GM18868 (cell line): Measurements from ENCODE around the gene KIAA1143.

Experiments
- ATAC-seq: cut with Tn5 transposase; IDR thresholded peaks from one replicate; pipeline ENCODE4 v1.9.1; 2021; ENCODE audit warnings: mild to moderate bottlenecking, moderate library complexity; ENCODE audit not compliant: unreplicated experiment

Gene KIAA1143

GRCh38 chr3:44761424-44762169 lies at the start of gene KIAA1143, which contains the start of gene KIF15:
TSS of gene KIAA1143 (minus strand) at chr3:44761619. CDS start at chr3:44761602, 17 bp downstream.
TSS of gene KIF15 (plus strand) at chr3:44761794. CDS start at chr3:44761866, 72 bp downstream.
- ATAC-seq = peak; percentile 91

- no peak for ATAC-seq
Observed at GRCh38 chr3:44805960-44806359, 44.5 kb upstream of the KIAA1143 start.

GRCh38 chr3:44803298-44803697 lies 41.9 kb upstream of the KIAA1143 start:
- ATAC-seq = no peak

- ATAC-seq = no peak
Observed at GRCh38 chr3:44802011-44802410, 40.6 kb upstream of the KIAA1143 start.

- no peak for ATAC-seq
Observed at GRCh38 chr3:44795197-44795596, 33.8 kb upstream of the KIAA1143 start.

- ATAC-seq = no peak
Observed at GRCh38 chr3:44782891-44783290, 21.5 kb upstream of the KIAA1143 start.

- no peak for ATAC-seq
Observed at GRCh38 chr3:44772099-44772442, 10.7 kb upstream of the KIAA1143 start.

- ATAC-seq = no peak
Observed at GRCh38 chr3:44771424-44772098, 10.1 kb upstream of the KIAA1143 start.

- ATAC-seq = no peak
Observed at GRCh38 chr3:44764248-44764647, 2.8 kb upstream of the KIAA1143 start.

GRCh38 chr3:44762690-44763089 lies 1.3 kb upstream of the KIAA1143 start:
- ATAC-seq = no peak

- ATAC-seq = no peak
Observed at GRCh38 chr3:44762170-44762677, 805 bp upstream of the KIAA1143 start.

- ATAC-seq = peak; percentile 22
Observed at GRCh38 chr3:44761101-44761423, 357 bp downstream of the KIAA1143 start.

GRCh38 chr3:44734646-44735168 lies 26.7 kb downstream of the KIAA1143 start:
- no peak for ATAC-seq

- ATAC-seq = peak; percentile 98
Observed at GRCh38 chr3:44729384-44729910, 32.0 kb downstream of the KIAA1143 start, which contains the start of gene ZNF501. TSS of gene ZNF501 (plus strand) at chr3:44729635. CDS start at chr3:44734422, 4,787 bp downstream.

- no peak for ATAC-seq
Observed at GRCh38 chr3:44722103-44722401, 39.4 kb downstream of the KIAA1143 start.

GRCh38 chr3:44721231-44722102 lies 40.0 kb downstream of the KIAA1143 start:
- ATAC-seq = no peak

GRCh38 chr3:44712455-44713075 lies 48.9 kb downstream of the KIAA1143 start, which contains the start of gene ZNF502:
TSS of gene ZNF502 (plus strand) at chr3:44712660. CDS start at chr3:44720262, 7,602 bp downstream.
- ATAC-seq = no peak
